HG03457 (cell line): Measurements from ENCODE around the gene CDON.

Experiments
- ATAC-seq: cut with Tn5 transposase; IDR thresholded peaks from one replicate; pipeline ENCODE4 v1.9.1; 2021; ENCODE audit warnings: moderate number of reproducible peaks; ENCODE audit not compliant: unreplicated experiment

Gene CDON

GRCh38 chr11:126084608-126084912 is 21.9 kb upstream of the CDON start:
- ATAC-seq, result no peak

GRCh38 chr11:126083829-126084607 is 21.4 kb upstream of the CDON start:
- no peak for ATAC-seq

GRCh38 chr11:126082251-126083109 is 19.8 kb upstream of the CDON start:
- no peak for ATAC-seq

- no peak for ATAC-seq
Measured at GRCh38 chr11:126081915-126082250, 19.2 kb upstream of the CDON start.

GRCh38 chr11:126080161-126080941 is 17.7 kb upstream of the CDON start:
- ATAC-seq, result no peak

GRCh38 chr11:126079621-126080124 is 17.0 kb upstream of the CDON start:
- ATAC-seq, result no peak

- no peak for ATAC-seq
Measured at GRCh38 chr11:126076641-126077040, 14.0 kb upstream of the CDON start.

- ATAC-seq, result no peak
Measured at GRCh38 chr11:126072801-126073594, 10.3 kb upstream of the CDON start.

GRCh38 chr11:126072141-126072741 is 9.6 kb upstream of the CDON start:
- no peak for ATAC-seq

- ATAC-seq, result no peak
Measured at GRCh38 chr11:126063507-126063852, 814 bp upstream of the CDON start.

- ATAC-seq, result peak; percentile 7
Measured at GRCh38 chr11:126061707-126062678, 673 bp downstream of the CDON start.

GRCh38 chr11:126060757-126061171 is 1.9 kb downstream of the CDON start:
- no peak for ATAC-seq

- ATAC-seq, result no peak
Measured at GRCh38 chr11:126059238-126059781, 3.4 kb downstream of the CDON start.

- no peak for ATAC-seq
Measured at GRCh38 chr11:126058105-126058874, 4.4 kb downstream of the CDON start.

- no peak for ATAC-seq
Measured at GRCh38 chr11:126054882-126055281, 7.8 kb downstream of the CDON start.

- no peak for ATAC-seq
Measured at GRCh38 chr11:126054408-126054807, 8.3 kb downstream of the CDON start.

GRCh38 chr11:126053415-126054286 is 9.0 kb downstream of the CDON start:
- no peak for ATAC-seq
